ENCODE results near the gene OR2S2.
A peak's percentile ranks its signal among the peaks of the same experiment; 100 is the strongest.
"Not testable (repeated sequence)": the region's sequence is repeated elsewhere in the genome, so short reads cannot be mapped to it uniquely, and the experiment has no call there.

The OR2S2 gene

DNA sequence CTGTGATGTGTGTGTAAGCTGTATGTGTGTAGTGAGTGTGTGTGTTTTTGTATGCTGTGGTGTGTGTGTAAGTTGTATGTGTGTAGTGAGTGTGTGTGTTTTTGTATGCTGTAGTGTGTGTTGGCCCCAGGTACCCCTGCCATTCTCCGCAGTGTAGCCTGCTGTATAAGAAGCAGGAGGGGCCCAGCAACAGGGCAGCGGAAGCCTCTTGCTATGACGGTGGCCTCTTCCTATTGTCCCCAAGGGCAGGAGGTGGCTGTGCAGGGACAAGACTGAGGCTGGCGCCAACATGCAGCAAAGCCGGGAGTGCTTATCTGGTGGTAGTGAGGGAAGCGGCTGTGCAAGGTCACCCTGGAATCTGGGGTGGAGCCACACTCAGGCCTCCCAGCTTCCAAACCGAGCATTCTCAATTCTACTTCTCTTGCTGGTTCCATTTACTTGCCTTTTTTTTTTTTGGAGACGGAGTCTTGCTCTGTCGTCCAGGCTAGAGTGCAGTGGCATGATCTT lies 43.6 kb downstream of the OR2S2 start:
- DNase-seq, result no peak
- TF ChIP-seq POLR2A (IDR thresholded peaks at IDR 0.05; ENCODE audit: low read length) (no peak), GATA1 (IDR thresholded peaks at IDR 0.05; ENCODE audit: low read depth, low read length) (no peak)

DNA sequence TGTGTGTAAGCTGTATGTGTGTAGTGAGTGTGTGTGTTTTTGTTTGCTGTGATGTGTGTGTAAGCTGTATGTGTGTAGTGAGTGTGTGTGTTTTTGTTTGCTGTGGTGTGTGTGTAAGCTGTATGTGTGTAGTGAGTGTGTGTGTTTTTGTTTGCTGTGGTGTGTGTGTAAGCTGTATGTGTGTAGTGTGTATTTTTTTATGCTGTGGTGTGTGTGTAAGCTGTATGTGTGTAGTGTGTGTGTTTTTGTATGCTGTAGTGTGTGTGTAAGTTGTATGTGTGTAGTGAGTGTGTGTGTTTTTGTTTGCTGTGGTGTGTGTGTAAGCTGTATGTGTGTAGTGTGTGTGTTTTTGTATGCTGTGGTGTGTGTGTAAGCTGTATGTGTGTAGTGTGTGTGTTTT lies 44.5 kb downstream of the OR2S2 start:
- not testable (repeated sequence) for DNase-seq

DNA sequence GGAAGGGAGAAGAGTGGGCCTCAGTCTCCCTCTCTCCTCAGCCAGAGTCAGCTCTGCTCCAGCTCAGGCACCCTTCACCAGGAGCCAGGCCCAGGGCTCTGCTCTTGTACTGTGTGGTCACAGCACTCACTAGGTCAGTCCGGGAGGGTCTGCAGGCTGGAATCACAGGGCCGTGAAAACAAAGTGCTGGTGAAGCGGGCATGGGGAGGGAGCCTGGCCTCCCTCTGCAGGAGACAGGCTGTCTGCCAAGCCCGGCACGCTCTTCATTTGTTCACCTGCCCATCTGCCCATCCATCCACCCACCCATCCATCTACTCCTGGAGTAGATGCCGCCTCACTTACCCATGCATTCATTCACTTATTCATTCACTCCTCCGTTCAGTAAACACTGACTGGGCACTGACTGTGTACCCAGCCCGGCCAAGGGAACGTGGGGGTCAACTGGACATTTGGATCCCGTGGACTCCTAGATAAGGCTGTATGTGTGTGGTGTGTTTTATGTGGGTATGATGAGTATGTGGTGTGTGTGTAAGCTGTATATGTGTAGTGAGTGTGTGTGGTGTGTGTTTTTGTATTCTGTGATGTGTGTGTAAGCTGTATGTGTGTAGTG lies 45.1 kb downstream of the OR2S2 start:
- no peak for DNase-seq
- TF ChIP-seq GATA1 (IDR thresholded peaks at IDR 0.05; ENCODE audit: low read depth, low read length), result no peak
- TF ChIP-seq POLR2A (IDR thresholded peaks at IDR 0.05; ENCODE audit: low read length), result no peak

DNA sequence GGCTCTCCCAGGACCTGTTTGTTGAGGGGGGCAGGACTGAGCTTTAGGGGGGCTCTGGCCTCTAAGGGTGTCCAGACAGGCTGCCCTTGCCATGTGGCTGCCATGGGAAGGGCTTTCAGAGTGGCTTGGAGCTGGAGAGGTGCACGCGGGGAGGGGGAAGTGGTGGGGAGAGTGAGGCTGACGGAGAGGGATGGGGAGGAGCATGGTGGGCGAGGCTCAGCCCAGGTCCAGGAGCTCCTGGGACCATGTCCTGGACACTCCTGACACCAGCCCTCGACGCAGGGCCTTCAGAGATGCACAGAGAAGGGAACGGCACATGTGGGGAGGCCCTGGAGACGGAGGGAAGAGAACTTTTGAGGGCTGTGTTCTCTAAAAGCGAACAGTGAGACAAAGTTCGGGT lies 46.3 kb downstream of the OR2S2 start:
- DNase-seq, result no peak
- no peak for TF ChIP-seq GATA1 (IDR thresholded peaks at IDR 0.05; ENCODE audit: low read depth, low read length)
- TF ChIP-seq POLR2A (IDR thresholded peaks at IDR 0.05; ENCODE audit: low read length), result no peak

DNA sequence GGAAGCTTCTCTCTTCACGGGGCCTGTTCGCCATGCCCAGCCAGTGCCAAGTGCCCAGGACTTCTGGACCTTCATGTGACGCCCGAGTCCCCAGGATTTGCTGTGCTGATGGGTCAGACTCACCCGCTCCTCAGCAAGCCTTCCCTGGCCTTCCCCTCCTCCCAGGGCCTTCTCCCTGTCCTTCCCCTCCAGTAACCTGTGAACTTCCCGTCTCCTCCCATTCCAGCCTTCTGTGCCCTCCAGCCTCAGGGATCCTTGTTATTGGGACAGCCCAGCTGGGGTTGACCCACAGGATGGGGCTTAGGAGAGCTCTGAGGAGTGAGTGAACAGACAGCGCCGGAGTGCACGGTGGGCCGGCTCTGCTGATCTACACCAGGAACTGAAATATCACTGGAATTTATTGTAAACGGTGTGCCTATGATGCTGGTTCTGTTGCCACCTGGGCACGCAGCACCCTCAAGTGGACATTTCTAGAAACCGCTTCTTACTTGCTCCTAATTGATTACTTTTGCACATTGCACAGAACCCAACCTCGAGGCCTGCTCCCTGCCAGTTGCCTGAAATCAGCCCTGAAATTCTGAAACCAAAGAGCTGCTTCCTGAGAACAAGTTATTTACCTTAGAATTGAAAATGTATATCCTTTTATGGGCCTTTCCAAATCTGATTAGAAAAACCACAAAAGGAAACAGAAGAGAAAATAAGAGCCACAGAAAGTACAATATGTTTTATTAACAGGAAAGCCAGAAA lies 47.2 kb downstream of the OR2S2 start:
- no peak for TF ChIP-seq GATA1 (IDR thresholded peaks at IDR 0.05; ENCODE audit: low read depth, low read length)
- peak; percentile 45 to 54 for DNase-seq

DNA sequence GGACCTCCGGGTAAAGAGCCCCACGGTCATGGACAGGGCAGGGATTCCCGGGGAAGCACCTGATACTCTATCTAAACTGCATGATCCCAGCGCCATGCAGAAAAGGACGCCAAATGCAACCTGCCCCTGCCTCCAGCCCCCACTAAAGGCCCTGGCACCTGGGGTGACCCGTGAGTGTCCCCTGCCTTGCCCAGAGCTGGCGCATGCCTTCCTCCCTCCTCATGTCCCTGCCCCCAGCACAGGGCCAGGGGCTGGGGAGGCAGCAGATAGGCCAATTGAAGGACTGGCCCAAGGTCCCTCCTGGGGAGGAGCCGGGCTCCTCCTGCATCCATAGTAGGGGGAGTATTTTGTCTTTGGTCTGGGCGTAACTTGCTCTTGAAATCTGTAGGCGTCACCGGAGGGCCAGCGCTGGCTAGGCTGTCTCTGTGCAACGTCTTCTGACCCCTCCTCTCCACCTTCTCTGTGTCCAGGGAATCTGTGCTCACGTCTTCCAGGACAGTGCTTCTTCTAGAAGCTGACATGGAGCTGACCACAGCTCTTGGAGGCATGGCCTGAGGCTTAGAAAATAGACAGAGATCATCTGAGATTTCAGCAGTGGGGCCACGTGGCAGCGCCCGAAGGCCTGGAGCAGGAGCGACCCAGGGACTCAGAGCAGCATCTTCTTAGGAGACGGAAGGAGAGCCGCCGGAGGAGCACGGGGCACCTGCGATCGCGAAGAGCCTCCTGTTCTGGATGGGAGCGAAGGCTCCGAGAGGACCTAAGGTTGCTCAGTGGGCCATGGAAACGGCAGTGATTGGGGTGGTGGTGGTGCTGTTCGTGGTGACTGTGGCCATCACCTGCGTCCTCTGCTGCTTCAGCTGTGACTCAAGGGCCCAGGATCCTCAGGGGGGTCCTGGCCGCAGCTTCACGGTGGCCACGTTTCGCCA lies 48.0 kb downstream of the OR2S2 start:
- no peak for TF ChIP-seq GATA1 (IDR thresholded peaks at IDR 0.05; ENCODE audit: low read depth, low read length)
- DNase-seq, result no peak

DNA sequence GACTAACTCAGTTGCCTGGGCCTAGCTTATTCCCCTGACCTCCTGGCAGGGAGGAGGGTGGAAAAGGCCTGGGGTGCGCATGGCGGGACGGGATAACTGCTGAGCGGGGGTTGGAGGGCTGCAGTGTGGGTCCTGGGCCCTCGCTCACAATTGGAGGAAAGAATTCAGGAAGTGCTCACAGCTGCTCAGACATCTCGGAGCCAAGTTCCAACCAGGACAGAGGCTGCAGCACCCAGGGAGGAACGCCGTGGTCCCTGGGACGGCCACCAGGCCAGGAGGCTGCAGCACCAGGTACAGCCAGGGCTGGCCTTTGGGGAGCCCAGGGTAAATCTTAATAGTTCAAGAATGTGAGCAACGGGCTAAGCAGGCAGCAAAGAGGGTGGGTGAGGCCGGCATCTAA lies 48.7 kb downstream of the OR2S2 start, which contains the start of gene SPAAR:
Gene SPAAR (plus strand): TSS at position 217 of the 400 bp plus-strand sequence. CDS start 974 bp downstream, outside the sequence.
- DNase-seq, result no peak
- TF ChIP-seq POLR2A (IDR thresholded peaks at IDR 0.05; ENCODE audit: low read length), result no peak
- TF ChIP-seq GATA1 (IDR thresholded peaks at IDR 0.05; ENCODE audit: low read depth, low read length), result no peak

DNA sequence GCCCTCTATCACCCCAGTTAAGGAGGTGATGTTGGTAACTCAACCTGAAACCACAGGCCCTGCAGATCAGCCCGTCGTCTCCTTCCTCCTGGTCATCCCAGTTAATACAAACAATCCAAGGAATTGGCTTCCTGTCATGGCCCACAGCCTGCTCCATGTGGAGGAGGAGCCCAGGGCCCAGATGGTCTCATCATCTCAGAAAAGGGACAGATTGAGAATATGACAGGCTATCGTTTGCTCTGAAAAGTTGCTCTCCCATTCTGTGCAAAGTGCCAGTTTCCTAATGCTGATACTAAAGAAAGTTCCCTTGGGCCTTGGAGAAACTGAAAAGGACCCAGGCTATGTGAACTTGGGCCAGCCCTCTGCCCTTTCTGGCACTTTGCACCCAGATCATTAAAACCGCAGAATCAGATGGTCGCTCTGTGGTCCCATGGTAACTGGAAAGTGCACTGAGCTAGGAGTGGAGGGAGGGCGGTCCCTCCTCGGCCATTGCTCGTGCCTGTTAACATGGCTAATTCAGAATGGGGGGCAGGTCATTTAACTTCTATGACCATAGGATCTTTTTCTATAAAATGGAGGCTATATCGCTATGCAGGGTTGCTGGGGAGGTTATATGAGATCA lies 49.3 kb downstream of the OR2S2 start:
- no peak for TF ChIP-seq GATA1 (IDR thresholded peaks at IDR 0.05; ENCODE audit: low read depth, low read length)
- TF ChIP-seq POLR2A (IDR thresholded peaks at IDR 0.05; ENCODE audit: low read length), result no peak
- no peak for DNase-seq

DNA sequence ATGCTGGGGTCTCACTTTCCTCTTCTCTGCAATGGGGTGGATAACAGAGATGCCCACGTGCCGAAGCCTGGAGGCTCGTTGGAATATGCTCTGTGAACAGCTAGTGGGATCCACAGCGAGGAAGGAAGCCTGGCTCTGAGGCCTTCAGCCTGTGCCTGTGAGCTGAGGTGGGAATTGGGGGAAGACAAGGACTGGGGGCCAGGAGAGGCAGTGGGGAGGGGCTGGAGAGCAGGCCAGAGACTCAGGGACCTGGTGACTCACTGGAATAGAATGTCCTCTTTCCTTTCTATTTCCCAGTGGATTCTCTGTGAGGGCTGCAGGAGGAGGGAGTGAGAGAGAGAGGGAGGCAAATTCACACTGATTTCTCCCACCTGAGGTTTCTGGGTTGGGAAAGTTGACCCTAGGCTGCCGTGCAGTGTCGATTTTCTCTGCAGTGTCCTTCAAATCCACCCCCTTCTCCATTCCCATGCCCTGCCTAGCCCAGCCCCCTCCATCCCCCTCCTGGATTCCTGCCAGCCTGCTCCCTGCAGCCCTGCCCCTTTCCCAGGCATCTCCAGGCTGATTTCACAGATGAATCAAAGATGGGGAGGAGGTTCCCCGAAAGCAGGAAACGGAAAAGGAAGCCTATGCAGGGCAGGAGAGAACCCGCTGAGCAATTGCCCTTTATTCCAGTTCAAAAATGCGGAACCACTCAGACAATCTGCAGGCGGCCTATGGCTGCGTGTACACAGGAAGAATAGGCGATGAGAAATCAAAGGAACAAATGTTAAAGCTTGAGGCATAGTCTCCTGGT lies 50.0 kb downstream of the OR2S2 start:
- DNase-seq, result no peak
- TF ChIP-seq POLR2A (IDR thresholded peaks at IDR 0.05; ENCODE audit: low read length) (no peak), GATA1 (IDR thresholded peaks at IDR 0.05; ENCODE audit: low read depth, low read length) (no peak)
